ENCODE data around the gene FBXL16. TPM values are rescaled to one million over a fixed set of nuclear protein-coding genes. Genes with fewer than 3 reads are reported as not detected.

The FBXL16 gene
- total RNA-seq, 1 experiment from 2014 or later, result 1.1 TPM

GRCh38 chr16:718922-719321 lies 13.3 kb upstream of the FBXL16 start:
- no peak overlapping the region for H3K27ac ChIP-seq (ENCODE audit: low read depth, low read length, poor library complexity, severe bottlenecking)
- intact Hi-C loops (cut with micrococcal nuclease; ENCODE audit: unreplicated experiment), result loop anchor here (10.0 kb wide), 1 partner anchor 336 kb away; no protein-coding TSS in a partner anchor
- H3K9me3 ChIP-seq (ENCODE audit: low read depth, low read length, poor library complexity, severe bottlenecking), result no peaks in the 10 kb centered on the region
- no peaks in the 10 kb centered on the region for H3K36me3 ChIP-seq (ENCODE audit: insufficient read depth, low read length, poor library complexity, severe bottlenecking)
- no peak for DNase-seq (ENCODE audit: low spot score)
- no peak for TF ChIP-seq EZH2 (IDR thresholded peaks at IDR 0.05; ENCODE audit: borderline replicate concordance, low read depth, low read length, poor library complexity, severe bottlenecking)
- TF ChIP-seq CTCF (conservative IDR thresholded peaks at IDR 0.05; ENCODE audit: low read depth, low read length), result no peak
- peaks cover 8% of the 10 kb centered on the region for H3K4me1 ChIP-seq (ENCODE audit: insufficient read depth, low read length, poor library complexity, severe bottlenecking)
- ChIA-PET POLR2A (ENCODE audit: low non-redundant PET) (no interaction called here), CTCF (interaction anchor here (0.6 to 1.9 kb wide), 3 partner anchors 9 to 295 kb away, joined by 7 to 8 read pairs (median 8); no protein-coding TSS in a partner anchor)
- H3K27me3 ChIP-seq (replicated peaks; ENCODE audit: insufficient read depth, low read depth, low read length, poor library complexity), result peaks cover 31% of the 10 kb centered on the region
- no peak overlapping the region for H3K4me3 ChIP-seq (ENCODE audit: low read depth, low read length, poor library complexity, severe bottlenecking)
- BruUV-seq (replicated peaks), result no TSS peak

- TF ChIP-seq CTCF (conservative IDR thresholded peaks at IDR 0.05; ENCODE audit: low read depth, low read length) (no peak), EZH2 (IDR thresholded peaks at IDR 0.05; ENCODE audit: borderline replicate concordance, low read depth, low read length, poor library complexity, severe bottlenecking) (no peak)
- ChIA-PET POLR2A (ENCODE audit: low non-redundant PET) (no interaction called here), CTCF (no interaction called here)
- no peaks in the 10 kb centered on the region for H3K9me3 ChIP-seq (ENCODE audit: low read depth, low read length, poor library complexity, severe bottlenecking)
- no peak overlapping the region for H3K4me3 ChIP-seq (ENCODE audit: low read depth, low read length, poor library complexity, severe bottlenecking)
- H3K27ac ChIP-seq (ENCODE audit: low read depth, low read length, poor library complexity, severe bottlenecking), result no peak overlapping the region
- intact Hi-C loops (cut with micrococcal nuclease; ENCODE audit: unreplicated experiment), result loop anchor here (10.0 kb wide), 1 partner anchor 336 kb away; no protein-coding TSS in a partner anchor
- H3K36me3 ChIP-seq (ENCODE audit: insufficient read depth, low read length, poor library complexity, severe bottlenecking), result no peaks in the 10 kb centered on the region
- DNase-seq (ENCODE audit: low spot score), result no peak
- peaks cover 31% of the 10 kb centered on the region for H3K27me3 ChIP-seq (replicated peaks; ENCODE audit: insufficient read depth, low read depth, low read length, poor library complexity)
- BruUV-seq (replicated peaks), result no TSS peak
- peaks cover 8% of the 10 kb centered on the region for H3K4me1 ChIP-seq (ENCODE audit: insufficient read depth, low read length, poor library complexity, severe bottlenecking)
Observed at GRCh38 chr16:718389-718788, 12.8 kb upstream of the FBXL16 start.

GRCh38 chr16:717450-718245 lies 12.0 kb upstream of the FBXL16 start:
- ChIA-PET CTCF (interaction anchor here (0.6 kb wide), 2 partner anchors 10 to 28 kb away, joined by 3 read pairs; no protein-coding TSS in a partner anchor), POLR2A (ENCODE audit: low non-redundant PET) (no interaction called here)
- Histone ChIP-seq H3K27me3 (replicated peaks; ENCODE audit: insufficient read depth, low read depth, low read length, poor library complexity) (peaks cover 31% of the 10 kb centered on the region), H3K4me3 (ENCODE audit: low read depth, low read length, poor library complexity, severe bottlenecking) (no peak overlapping the region), H3K4me1 (ENCODE audit: insufficient read depth, low read length, poor library complexity, severe bottlenecking) (peaks cover 8% of the 10 kb centered on the region), H3K9me3 (ENCODE audit: low read depth, low read length, poor library complexity, severe bottlenecking) (no peaks in the 10 kb centered on the region), H3K36me3 (ENCODE audit: insufficient read depth, low read length, poor library complexity, severe bottlenecking) (no peaks in the 10 kb centered on the region), H3K27ac (ENCODE audit: low read depth, low read length, poor library complexity, severe bottlenecking) (no peak overlapping the region)
- no peak for DNase-seq (ENCODE audit: low spot score)
- no TSS peak for BruUV-seq (replicated peaks)
- intact Hi-C loops (cut with micrococcal nuclease; ENCODE audit: unreplicated experiment), result loop anchor here (10.0 kb wide), 1 partner anchor 337 kb away; no protein-coding TSS in a partner anchor
- TF ChIP-seq CTCF (conservative IDR thresholded peaks at IDR 0.05; ENCODE audit: low read depth, low read length), result no peak
- no peak for TF ChIP-seq EZH2 (IDR thresholded peaks at IDR 0.05; ENCODE audit: borderline replicate concordance, low read depth, low read length, poor library complexity, severe bottlenecking)

Measured in A673 (cell line).